Measurements from ENCODE around the gene MACO1.

The MACO1 gene

GRCh38 chr1:25533775-25534409, 103.2 kb downstream of the MACO1 start:
- no peak for TF ChIP-seq CTCF (IDR thresholded peaks at IDR 0.05)
- H3K4me3 ChIP-seq: no peak overlapping the region
- H3K27ac ChIP-seq: no peak overlapping the region
- no peak for DNase-seq (ENCODE audit: low spot score)

DNA sequence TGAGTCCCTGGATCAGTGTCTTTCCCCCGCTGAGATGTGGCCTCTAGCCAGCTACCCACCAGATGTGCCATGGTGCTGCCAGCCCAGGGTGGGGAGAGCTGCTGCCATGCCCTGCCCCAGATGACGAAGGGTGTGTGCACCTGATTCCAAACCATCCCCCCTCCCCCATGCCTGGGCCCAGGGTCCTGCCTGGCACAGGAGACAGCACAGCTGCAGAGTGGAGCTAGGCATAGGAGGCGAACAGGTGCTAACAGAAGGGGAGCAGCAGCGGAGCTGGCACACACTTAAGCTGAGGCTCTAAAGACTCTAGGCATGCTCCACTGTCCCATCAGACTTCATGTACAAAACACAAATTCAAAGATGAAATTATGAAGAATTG, 103.7 kb downstream of the MACO1 start:
- DNase-seq (ENCODE audit: low spot score): no peak
- H3K27ac ChIP-seq: no peak overlapping the region
- no peak for TF ChIP-seq CTCF (IDR thresholded peaks at IDR 0.05)

DNA sequence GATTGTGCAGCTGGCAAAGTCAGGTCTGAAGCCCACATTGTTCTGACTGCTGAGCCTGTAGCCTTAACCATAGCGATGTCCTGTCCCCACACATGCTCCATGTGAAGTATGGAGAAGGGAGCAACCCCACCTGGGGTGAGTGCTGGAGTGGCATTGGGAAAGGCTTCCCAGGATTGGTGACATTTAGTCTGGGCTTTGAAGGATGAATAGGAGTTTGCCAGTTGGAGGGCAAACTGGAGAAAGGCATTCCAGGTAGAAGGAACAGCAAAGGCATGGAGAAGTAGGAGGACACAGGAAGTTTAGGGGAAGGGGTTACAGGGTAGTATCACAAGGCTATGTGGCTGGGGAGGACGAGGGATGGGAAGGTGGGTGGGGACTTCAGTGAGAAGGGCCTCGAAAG, 105.4 kb downstream of the MACO1 start:
- Histone ChIP-seq H3K4me3 (no peak overlapping the region), H3K27ac (no peak overlapping the region)
- no peak for TF ChIP-seq CTCF (IDR thresholded peaks at IDR 0.05)
- no peak for DNase-seq (ENCODE audit: low spot score)

More for the DNA sequence above, 103.7 kb downstream of the MACO1 start:
- H3K4me3 ChIP-seq: no peak overlapping the region

- Histone ChIP-seq H3K4me3 (no peak overlapping the region), H3K27ac (no peak overlapping the region)
- TF ChIP-seq CTCF (IDR thresholded peaks at IDR 0.05): no peak
- no peak for DNase-seq (ENCODE audit: low spot score)
These were observed 106.6 kb downstream of the MACO1 start for GRCh38 chr1:25537153-25537831.

GRCh38 chr1:25538191-25538767, 107.6 kb downstream of the MACO1 start:
- Histone ChIP-seq H3K27ac (no peak overlapping the region), H3K4me3 (no peak overlapping the region)
- TF ChIP-seq CTCF (IDR thresholded peaks at IDR 0.05): no peak
- DNase-seq (ENCODE audit: low spot score): no peak

DNA sequence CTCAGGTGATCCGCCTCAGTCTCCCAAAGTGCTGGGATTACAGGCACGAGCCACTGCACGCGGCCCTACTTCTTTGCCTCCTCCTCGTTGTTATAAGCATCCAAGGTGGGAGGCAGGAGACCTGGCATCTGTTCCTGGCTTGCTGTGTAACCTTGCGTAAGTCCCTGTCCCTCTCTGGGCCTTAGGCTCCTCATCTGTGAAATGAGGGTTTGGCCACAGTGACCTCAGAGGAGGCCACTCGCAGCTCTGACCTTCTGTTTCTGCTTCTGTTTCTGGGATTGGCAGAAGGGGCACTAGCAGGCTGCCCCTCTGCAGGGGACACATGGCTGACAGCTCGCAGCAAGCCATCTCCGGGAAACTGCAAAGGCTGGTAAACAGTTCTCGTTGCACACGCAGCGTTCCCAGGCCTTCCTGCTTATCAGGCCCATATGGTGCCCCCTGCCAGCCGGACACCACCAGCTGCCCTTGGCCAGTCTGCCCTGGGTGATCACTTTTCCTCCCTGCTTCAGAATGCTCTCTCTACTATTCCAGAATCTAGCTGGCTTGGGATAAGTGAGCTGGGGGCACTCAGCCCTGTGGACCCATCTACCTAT, 110.1 kb downstream of the MACO1 start:
- DNase-seq (ENCODE audit: low spot score): no peak
- no peak overlapping the region for H3K27ac ChIP-seq
- H3K4me3 ChIP-seq: no peak overlapping the region
- no peak for TF ChIP-seq CTCF (IDR thresholded peaks at IDR 0.05)
